Endothelial cell of umbilical vein (primary cell): ENCODE data around the gene HDHD3.

ENCODE experiments used
- CTCF ChIP-seq, 2 donors: IDR thresholded peaks; 1 replicate in 1 of 2; 2 replicates in 1 of 2; pipeline ENCODE4 v1.5.1; 2011; ENCODE audit warnings: low read length in 2 of 2, mild to moderate bottlenecking in 2 of 2, moderate library complexity in 2 of 2, control low read depth in 1 of 2, inconsistent platforms in 1 of 2, low read depth in 1 of 2; ENCODE audit not compliant: insufficient read depth in 1 of 2; ENCODE audit errors: extremely low read depth in 1 of 2
- MYC ChIP-seq: IDR thresholded peaks from one replicate; pipeline ENCODE4 v1.6.1; 2011; ENCODE audit warnings: mild to moderate bottlenecking, low read depth, low read length
- POLR2A ChIP-seq: IDR thresholded peaks from 2 replicates; pipeline ENCODE4 v1.6.1; 2012; ENCODE audit warnings: low read depth, mild to moderate bottlenecking, control low read depth, low read length

- TF ChIP-seq MYC, result no peak
- TF ChIP-seq POLR2A, result no peak
- no peak for TF ChIP-seq CTCF (IDR thresholded peaks at IDR 0.05; ENCODE audit: extremely low read depth in 1 of 2, insufficient read depth in 1 of 2, low read depth in 1 of 2, low read length in 2 of 2)
Observed at GRCh38 chr9:113356686-113357292, 20.0 kb downstream of the HDHD3 start.
